SHP77 (cell line): ENCODE measurements around the gene KLRD1.
"Not testable (repeated sequence)": the region's sequence is repeated elsewhere in the genome, so short reads cannot be mapped to it uniquely, and the experiment has no call there.

Experiments
- DNase-seq, 2 experiments: peaks; one replicate each; lab custom pipeline; 2025; lab: John Stamatoyannopoulos, UW

Gene KLRD1

GRCh38 chr12:10368206-10369171 is 60.8 kb downstream of the KLRD1 start:
- no peak for DNase-seq

- no peak for DNase-seq
These were observed 62.1 kb downstream of the KLRD1 start for GRCh38 chr12:10369557-10370415.

GRCh38 chr12:10371893-10372535 is 64.3 kb downstream of the KLRD1 start:
- DNase-seq, result not testable (repeated sequence)

- no peak for DNase-seq
These were observed 64.9 kb downstream of the KLRD1 start for GRCh38 chr12:10372559-10372958.

GRCh38 chr12:10374624-10375018 is 67.0 kb downstream of the KLRD1 start:
- DNase-seq, result no peak

GRCh38 chr12:10378737-10379136 is 71.1 kb downstream of the KLRD1 start:
- not testable (repeated sequence) for DNase-seq
